Cardiac muscle cell (in vitro differentiated cells and primary cell): Measurements from ENCODE around the gene P2RX6. TPM values are rescaled to one million over a fixed set of nuclear protein-coding genes. Genes with fewer than 3 reads are reported as not detected.
"Not testable (repeated sequence)": the region's sequence is repeated elsewhere in the genome, so short reads cannot be mapped to it uniquely, and the experiment has no call there.

Experiments
- DNase-seq, 2 donors: peaks; one replicate each; pipeline versions ENCODE4 v3.0.0 to v3.0.0-alpha.2; 2010 to 2017; ENCODE audit warnings: low read depth in 1 of 2, low spot score in 1 of 2
- H3K27ac ChIP-seq: fragments of 200-600 bp; sonication (generic); 2 replicates; pipeline ENCODE4 v1.5.1; 2016
- H3K27me3 ChIP-seq: fragments of 200-600 bp; sonication (generic); 2 replicates; pipeline ENCODE4 v1.6.0; 2016; ENCODE audit warnings: control low read depth
- H3K36me3 ChIP-seq: fragments of 200-600 bp; sonication (generic); 2 replicates; pipeline ENCODE4 v1.5.1; 2016; ENCODE audit warnings: control low read depth
- H3K4me1 ChIP-seq: fragments of 200-600 bp; sonication (generic); 2 replicates; pipeline ENCODE4 v1.8.1; 2017; ENCODE audit warnings: low read depth, mild to moderate bottlenecking, mixed run types
- H3K4me3 ChIP-seq: fragments of 200-600 bp; sonication (generic); 2 replicates; pipeline ENCODE4 v1.5.1; 2016; ENCODE audit warnings: mild to moderate bottlenecking
- H3K9me3 ChIP-seq: fragments of 200-600 bp; sonication (generic); 2 replicates; pipeline ENCODE4 v1.5.1; 2017; ENCODE audit warnings: low read depth, mild to moderate bottlenecking, control low read depth
- polyA plus RNA-seq: library from polyadenylated mRNA; unstranded; fragments of >200 nt; fragmentation: Nextera tagmentation; extraction: Ambion mirVana; gene quantifications from 2 replicates; pipeline ENCODE4 v1.2.1, GENCODE V29; 2016
- total RNA-seq: library from RNA; depleted of rRNA; stranded (reverse); fragments of >200 nt; gene quantifications from 2 replicates; pipeline ENCODE4 v1.2.3, GENCODE V29; 2016
- TF ChIP-seq, protein P1 (sequence below): IDR thresholded peaks from 2 replicates; pipeline ENCODE4 v1.5.1; 2012; ENCODE audit warnings: low read depth, mild to moderate bottlenecking, low read length

P2RX6 gene
- total and polyA plus RNA-seq, 2 experiments from 2014 or later = 8.6 to 8.9 TPM

DNA sequence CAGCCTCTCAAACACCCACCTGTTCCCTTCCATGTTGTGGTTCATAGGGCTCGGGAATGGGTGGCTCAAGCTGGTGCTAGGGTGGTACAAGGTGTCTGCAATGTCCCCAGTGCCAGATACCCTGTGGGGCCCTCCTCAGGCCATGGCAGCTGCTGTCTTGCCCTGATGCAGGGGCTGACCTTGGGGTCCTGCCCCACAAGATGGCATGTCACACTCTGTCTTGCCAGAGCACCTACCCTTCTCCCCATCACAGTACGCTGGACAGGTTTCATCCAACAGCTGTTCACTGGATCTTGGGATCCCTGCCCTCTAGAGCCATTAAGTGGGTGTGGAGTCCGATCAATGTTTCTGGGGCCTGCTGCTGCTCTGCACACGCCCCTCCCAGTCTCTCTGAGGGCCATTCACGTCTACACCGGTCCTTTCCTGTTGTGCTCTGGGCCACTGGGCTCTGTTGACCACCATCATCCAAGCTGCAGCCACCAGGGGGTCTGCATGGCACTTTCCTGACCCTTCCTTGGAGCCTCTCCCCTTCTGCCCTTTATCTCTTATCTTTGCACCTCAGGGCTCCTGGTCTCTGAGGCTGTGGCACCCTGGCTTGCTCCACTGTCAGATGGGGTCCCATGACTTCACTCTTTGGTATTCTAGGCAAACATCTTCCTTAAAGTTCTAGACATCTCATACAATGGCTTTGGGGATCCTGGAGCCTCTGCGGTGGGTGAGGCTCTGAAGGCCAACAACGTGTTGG lies 37.9 kb downstream of the P2RX6 start:
- Histone ChIP-seq H3K9me3 (no peaks in the 10 kb centered on the region), H3K4me3 (no peak overlapping the region), H3K27ac (no peak overlapping the region), H3K4me1 (no peaks in the 10 kb centered on the region), H3K36me3 (no peaks in the 10 kb centered on the region), H3K27me3 (no peaks in the 10 kb centered on the region)
- TF ChIP-seq, protein P1, sequence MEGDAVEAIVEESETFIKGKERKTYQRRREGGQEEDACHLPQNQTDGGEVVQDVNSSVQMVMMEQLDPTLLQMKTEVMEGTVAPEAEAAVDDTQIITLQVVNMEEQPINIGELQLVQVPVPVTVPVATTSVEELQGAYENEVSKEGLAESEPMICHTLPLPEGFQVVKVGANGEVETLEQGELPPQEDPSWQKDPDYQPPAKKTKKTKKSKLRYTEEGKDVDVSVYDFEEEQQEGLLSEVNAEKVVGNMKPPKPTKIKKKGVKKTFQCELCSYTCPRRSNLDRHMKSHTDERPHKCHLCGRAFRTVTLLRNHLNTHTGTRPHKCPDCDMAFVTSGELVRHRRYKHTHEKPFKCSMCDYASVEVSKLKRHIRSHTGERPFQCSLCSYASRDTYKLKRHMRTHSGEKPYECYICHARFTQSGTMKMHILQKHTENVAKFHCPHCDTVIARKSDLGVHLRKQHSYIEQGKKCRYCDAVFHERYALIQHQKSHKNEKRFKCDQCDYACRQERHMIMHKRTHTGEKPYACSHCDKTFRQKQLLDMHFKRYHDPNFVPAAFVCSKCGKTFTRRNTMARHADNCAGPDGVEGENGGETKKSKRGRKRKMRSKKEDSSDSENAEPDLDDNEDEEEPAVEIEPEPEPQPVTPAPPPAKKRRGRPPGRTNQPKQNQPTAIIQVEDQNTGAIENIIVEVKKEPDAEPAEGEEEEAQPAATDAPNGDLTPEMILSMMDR = no peak
- DNase-seq = no peak

DNA sequence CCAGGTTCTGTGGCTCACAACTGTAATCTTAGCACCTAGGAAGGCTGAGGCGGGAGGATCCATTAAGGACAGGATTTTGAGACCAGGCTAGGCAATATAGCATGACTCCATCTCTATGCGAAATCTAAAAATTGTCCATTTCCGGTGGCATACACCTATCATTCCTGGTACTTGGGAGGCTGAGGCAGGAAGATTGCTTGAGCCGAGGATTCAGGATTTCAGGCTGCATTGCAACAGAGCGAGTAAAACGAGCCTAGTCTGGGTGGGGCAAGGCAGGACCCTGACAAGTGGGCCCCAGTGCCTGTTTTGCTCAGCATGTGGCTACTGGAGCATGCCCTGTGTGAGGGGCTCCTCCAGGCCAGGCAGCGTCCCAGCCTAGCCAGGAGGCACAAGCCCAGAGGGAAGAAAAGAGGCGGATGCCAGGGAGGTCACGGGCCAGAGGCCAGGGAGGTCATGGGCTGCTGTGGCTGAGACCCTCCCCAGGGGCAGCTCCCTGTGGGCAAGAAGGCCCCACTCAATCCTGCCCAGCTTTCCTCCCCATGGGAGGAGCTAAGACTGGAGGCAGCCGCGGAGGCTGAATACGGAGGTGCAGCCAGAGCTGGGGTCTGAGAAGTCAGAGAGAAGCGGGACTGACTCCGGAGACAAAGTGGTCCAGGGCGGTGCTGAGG lies 39.2 kb downstream of the P2RX6 start:
- no peak overlapping the region for H3K4me3 ChIP-seq
- no peak for DNase-seq
- TF ChIP-seq, protein P1 = no peak
- no peaks in the 10 kb centered on the region for H3K27me3 ChIP-seq
- H3K36me3 ChIP-seq = no peaks in the 10 kb centered on the region
- no peaks in the 10 kb centered on the region for H3K9me3 ChIP-seq
- H3K4me1 ChIP-seq = no peaks in the 10 kb centered on the region
- H3K27ac ChIP-seq = no peak overlapping the region

DNA sequence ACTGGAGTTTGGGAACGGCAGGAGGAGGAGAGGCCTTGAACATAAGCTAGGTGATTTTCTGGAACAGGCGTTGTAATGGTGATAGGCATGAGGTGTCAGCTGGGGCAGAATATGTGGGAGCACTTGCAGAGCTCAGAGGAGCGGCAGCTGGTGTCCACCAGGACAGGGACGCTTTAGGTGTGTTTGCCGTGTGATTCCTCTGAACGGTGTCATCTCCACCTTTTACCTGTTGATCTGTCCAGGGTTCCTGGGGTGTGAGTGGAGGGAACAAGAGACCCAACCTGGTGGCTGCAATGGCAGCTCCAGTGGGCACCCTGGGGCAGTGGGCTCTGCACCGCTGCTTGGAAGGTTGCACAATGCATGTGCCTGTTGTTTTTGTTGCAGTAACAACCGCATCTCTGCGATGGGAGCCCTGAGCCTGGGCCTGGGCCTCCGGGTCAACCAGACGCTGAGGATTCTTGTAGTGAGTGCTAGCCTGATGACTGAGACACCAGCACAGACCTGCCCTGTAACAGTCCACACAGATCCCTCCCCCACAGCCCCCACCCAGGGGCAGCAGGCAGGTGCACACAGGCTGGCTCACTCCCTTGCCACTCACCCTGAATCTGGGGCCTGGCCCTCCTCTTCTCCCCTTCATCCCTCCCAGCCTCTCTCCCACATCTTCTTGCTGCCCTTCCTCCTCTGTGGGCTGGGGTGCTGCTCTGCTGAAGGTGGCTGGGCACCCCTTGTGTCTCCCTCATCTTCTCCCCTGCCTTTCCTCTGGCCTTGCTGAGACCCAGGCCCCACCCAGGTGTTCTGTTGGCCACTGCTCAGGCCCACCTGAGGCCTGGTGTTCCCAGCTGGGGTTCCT lies 40.0 kb downstream of the P2RX6 start:
- TF ChIP-seq, protein P1 = no peak
- Histone ChIP-seq H3K27ac (no peak overlapping the region), H3K4me1 (no peaks in the 10 kb centered on the region), H3K36me3 (no peaks in the 10 kb centered on the region), H3K4me3 (no peak overlapping the region), H3K9me3 (no peaks in the 10 kb centered on the region), H3K27me3 (no peaks in the 10 kb centered on the region)
- no peak for DNase-seq

DNA sequence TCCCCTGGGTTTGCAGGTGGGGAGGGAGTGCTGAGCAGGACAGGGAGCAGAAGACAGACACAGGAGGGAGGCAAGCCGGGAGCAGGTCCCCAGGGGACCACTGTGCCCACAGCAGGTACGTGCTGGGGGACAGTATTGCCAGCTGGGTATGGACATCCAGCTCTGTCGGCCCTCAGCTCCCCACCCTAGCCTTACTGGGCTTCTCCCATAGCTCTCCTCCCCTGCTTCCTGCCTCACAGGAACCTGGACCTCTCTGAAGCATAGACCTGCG lies 40.5 kb downstream of the P2RX6 start:
- H3K27ac ChIP-seq = no peak overlapping the region
- no peaks in the 10 kb centered on the region for H3K27me3 ChIP-seq
- H3K4me1 ChIP-seq = no peaks in the 10 kb centered on the region
- H3K36me3 ChIP-seq = no peaks in the 10 kb centered on the region
- no peak for DNase-seq
- TF ChIP-seq, protein P1 = no peak
- no peak overlapping the region for H3K4me3 ChIP-seq
- H3K9me3 ChIP-seq = no peaks in the 10 kb centered on the region

DNA sequence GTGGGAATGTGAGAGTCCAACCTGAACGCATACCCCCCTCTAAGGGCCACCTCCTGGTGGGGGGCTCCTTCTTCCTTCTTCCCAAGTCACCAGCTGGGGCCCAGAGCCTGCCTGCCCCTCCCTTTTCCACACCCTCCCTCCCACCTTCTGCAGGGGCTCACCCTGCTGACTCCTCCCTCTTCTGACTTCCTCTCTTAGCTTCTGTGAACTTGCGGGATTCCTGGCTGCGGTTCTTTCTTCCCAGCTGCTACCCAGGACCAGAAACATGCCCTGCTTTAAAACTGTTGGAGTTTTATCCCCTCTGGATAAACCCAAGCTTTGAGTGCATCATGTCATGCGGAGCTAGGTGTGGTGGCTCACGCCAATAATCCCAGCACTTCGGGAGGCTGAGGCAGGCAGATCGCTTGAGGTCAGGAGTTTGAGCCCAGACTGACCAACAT lies 40.9 kb downstream of the P2RX6 start:
- H3K27me3 ChIP-seq = no peaks in the 10 kb centered on the region
- no peak overlapping the region for H3K4me3 ChIP-seq
- H3K36me3 ChIP-seq = no peaks in the 10 kb centered on the region
- no peak for DNase-seq
- no peak overlapping the region for H3K27ac ChIP-seq
- TF ChIP-seq, protein P1 = no peak
- no peaks in the 10 kb centered on the region for H3K4me1 ChIP-seq
- no peaks in the 10 kb centered on the region for H3K9me3 ChIP-seq

DNA sequence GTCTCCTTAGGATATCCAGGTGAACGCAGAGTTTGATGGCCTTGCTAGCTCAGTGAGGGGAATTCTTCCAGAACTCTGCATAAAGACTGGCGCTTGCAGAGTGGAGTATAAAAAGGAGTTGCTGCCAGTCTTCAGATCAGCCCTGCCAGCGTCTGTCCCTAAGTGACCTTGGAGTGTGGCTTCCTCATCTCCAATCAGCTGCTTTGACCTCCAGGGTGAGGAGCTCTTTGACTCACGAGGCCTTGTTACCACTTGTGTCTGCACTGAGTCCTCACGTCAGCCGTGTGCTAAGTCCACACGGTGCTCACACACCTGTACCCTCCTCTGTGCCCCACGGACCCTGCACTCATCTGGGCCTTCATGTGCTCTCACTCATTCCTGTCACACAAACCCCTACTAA lies 45.4 kb downstream of the P2RX6 start:
- H3K9me3 ChIP-seq, H3K27me3 ChIP-seq, H3K4me1 ChIP-seq, DNase-seq, H3K36me3 ChIP-seq, H3K4me3 ChIP-seq, H3K27ac ChIP-seq: not testable (repeated sequence)

DNA sequence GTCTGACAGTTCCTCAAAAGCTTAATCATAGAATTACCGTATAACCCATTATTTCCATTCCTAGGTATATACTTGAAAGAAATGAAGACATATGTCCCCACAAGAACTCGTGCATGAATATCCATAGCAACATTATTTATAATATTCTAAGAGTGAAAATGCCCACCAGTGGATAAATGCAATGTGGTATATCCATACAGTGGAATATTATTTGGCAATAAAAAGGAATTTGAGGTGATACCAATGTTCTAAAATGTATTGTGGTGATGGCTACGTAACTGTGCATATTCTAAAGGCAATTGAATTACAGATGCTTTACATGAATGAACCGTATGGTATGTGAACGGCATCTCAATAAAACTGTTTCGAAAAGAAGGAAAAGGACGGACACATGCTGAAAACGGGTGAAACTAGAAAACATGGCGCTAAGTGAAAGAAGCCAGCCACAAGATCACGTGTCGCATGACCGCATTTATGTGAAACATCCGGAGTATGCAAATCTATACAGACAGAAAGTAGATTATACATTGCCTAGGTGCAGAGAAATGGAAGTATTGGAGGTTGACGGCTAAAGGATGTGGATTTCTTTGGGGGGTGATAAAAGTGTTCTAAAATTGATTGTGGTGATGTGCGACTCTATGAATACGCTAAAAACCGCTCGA lies 46.8 kb downstream of the P2RX6 start:
- H3K27ac ChIP-seq, H3K9me3 ChIP-seq, H3K4me3 ChIP-seq, H3K36me3 ChIP-seq, H3K27me3 ChIP-seq, H3K4me1 ChIP-seq, DNase-seq: not testable (repeated sequence)

DNA sequence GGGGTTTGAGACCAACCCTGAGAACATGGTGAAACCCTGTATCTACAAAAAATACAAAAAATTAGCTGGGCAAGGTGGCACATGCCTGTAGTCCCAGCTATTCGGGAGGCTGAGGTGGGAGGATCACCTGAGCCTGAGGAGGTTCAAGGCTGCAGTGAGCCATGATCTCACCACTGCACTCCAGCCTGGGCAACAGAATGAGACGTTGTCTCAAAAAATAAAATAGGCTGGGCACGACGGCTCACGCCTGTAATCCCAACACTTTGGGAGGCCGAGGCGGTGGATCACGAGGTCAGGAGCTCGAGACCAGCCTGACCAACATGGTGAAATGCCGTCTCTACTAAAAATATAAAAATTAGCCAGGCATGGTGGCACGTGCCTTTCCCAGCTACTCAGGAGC lies 49.5 kb downstream of the P2RX6 start:
- not testable (repeated sequence) for H3K36me3 ChIP-seq, H3K27ac ChIP-seq, H3K4me3 ChIP-seq, H3K9me3 ChIP-seq, H3K4me1 ChIP-seq, DNase-seq, H3K27me3 ChIP-seq
